GM19452 (cell line): ENCODE results near the gene ACSL3.

ENCODE experiments used
- ATAC-seq: cut with Tn5 transposase; IDR thresholded peaks from one replicate; pipeline ENCODE4 v1.9.1; 2021; ENCODE audit not compliant: unreplicated experiment

ACSL3 gene

DNA sequence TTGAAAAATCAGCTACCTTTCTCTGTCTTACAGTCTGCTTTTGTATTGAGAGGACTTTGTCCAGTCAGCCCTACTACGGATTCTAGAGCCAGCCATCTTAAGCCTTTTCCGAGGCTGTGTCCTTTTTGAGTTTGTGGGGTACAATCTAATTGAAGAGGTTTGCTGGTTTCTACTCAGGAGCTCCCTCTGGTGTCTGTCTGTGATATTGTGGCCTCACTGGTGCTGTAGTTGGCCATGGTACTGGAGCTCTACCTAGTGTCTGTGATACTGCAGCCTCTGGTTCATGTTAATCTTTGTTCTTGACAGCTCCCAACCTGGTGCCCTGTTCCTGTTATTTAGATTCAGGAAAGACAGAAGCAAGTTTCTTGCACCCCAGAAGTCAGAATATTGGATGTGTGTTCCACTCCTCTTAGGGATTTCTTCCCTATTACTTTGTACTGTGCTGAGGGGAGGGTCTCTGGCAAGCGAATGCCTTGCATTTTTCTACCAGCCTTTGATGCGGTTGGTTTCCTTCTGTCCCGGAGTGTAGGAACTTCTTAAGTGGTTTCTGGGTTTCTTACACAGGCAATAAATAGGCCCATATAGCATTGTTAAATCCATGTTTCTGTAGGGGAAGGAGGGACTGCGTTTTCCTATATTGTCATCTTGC, 78.5 kb downstream of the ACSL3 start:
- peak; percentile 73 for ATAC-seq

DNA sequence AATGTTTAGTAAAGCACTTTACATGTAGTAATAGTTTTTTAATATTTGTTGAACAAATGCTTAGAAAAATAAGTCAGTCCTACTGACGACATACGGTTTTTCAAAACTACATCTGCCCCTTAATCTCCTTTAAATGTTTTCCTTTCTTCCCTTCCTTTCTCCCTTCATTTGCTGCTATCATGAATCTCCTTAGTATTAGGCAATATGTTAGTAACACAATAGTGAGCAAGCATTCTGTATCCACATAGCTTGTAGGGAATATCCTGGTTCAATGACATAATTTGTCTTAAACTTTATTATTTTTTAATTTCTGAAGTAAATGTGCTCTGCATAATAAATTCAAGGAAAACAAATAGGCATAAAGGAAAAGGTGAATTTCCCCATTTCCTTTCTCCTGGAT, 79.1 kb downstream of the ACSL3 start:
- ATAC-seq = no peak

DNA sequence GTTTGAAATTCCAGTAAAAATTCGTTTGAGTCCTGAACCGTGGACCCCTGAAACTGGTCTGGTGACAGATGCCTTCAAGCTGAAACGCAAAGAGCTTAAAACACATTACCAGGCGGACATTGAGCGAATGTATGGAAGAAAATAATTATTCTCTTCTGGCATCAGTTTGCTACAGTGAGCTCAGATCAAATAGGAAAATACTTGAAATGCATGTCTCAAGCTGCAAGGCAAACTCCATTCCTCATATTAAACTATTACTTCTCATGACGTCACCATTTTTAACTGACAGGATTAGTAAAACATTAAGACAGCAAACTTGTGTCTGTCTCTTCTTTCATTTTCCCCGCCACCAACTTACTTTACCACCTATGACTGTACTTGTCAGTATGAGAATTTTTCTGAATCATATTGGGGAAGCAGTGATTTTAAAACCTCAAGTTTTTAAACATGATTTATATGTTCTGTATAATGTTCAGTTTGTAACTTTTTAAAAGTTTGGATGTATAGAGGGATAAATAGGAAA, 80.7 kb downstream of the ACSL3 start:
- no peak for ATAC-seq

DNA sequence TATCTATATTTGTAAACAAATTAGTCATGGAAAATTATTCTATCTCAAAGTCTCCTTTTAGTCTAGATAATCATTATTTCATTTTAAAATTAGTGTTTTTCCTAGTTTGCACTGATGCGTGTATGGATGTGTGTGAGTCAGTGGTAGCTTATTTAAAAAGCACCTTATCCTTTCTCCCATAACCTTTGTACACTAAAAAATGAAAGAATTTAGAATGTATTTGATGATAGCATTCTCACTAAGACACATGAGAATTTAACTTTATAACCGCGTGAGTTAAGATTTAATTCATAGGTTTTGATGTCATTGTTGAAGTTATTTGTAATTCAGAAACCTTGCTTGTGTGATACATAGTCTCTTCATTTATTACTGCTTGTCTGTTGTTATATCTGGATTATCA, 81.7 kb downstream of the ACSL3 start:
- no peak for ATAC-seq

DNA sequence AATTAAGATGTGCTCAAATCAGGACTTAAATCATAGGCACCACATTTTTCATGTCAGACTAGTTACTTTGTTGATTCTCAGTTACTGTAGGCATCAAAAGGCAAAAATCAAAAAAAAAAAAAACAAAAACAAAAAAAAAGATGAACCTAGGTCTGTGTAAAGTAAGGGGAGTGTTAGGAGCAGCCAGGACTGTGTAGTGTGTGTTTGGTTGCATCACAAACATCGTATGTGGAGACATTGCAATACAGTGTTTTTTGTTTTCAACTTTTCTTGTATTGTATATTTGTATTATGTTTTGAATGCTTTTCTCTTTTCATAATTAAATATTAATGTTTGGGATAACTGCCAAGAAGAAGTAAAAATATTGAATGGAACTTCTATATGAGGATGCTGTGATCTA, 82.1 kb downstream of the ACSL3 start:
- ATAC-seq = no peak

DNA sequence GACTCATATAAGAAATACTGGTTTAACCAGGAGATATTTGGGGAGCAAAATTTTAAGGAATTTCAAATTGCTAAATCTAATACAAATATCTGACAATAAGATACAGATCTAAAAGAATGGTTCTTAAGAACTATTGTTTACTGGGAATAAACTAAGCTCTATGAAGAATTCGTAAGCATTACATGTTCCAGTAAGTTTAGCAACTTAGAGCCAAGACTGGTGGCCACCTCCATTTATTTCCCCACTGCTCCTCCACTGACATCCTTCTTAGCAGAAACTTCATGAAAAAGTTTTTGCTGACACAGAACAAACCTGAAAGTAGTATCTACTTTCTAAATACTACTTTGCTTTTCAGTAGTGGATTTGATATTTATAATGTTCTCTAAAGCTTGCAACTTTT, 83.0 kb downstream of the ACSL3 start:
- peak; percentile 54 for ATAC-seq

DNA sequence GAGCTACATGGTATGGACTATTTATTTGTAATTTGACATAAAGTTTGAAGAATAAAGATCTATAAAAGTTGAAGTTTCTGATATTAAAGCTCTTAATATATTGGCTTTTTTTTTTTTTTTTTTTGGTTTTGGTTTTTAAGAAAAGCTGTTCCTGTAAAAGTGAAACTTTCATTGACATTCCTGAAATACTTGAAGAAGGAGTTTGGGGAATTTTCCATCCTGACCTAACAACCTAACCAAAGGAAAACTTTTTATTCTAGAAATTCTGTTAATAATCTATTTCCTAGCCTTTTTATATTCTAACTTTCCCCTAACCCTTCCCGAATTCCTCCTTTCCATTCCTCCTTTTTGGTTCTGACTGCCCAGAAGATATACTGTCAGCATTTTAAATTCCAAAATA, 83.7 kb downstream of the ACSL3 start:
- ATAC-seq = no peak

DNA sequence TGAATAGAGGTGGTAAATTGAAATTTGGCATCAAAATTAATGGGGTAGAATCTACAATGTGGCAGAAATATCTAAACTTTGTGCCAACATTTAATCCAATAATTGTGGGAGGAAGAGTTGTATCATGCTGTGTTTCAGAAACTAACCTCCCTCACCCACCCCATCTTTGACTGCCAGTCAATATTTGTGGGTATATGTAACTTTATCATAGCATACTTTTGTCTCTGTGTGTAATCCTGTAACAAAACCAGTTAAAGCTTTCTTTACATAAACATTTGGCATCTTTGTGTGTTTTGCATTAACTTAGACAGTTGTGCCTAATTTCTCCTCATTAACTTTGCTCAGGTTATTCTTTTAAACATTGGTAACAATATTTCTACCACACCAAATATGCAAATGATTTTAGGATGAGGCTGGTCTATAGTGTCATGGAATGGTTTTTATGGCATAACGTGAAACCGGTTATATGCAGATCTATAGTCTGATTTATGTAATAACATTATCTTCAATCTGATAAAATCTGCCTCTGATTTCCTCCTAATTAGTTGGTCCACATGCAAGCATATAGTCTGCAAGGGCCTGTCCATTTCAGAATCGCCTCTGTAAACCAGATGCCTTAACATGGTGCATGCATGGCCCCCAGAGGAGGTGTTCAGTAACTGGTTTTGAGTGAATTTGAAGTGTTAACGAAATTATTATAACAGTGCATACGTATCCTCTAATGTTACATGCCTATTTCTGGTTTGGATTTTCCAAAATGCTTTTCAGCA, 84.3 kb downstream of the ACSL3 start:
- ATAC-seq = no peak

DNA sequence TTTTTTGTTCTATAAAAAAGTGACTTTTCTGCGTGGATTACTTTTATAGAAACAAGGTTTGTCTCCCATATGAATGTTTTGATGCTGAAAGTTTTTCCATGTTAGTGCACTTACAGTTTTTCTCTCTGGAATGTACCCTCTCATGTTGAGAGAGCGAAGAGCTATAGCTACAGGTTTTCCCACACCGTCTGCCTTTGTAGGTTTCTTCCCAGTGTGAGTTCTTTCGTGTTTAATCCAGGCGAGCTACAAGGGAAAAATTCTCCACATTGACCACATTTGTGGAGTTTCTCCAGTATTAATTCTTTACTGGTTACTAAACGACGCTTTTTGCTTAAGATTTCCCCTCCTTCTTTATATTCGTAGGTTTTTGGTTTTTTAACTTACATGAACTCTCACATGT, 85.1 kb downstream of the ACSL3 start:
- ATAC-seq = no peak

DNA sequence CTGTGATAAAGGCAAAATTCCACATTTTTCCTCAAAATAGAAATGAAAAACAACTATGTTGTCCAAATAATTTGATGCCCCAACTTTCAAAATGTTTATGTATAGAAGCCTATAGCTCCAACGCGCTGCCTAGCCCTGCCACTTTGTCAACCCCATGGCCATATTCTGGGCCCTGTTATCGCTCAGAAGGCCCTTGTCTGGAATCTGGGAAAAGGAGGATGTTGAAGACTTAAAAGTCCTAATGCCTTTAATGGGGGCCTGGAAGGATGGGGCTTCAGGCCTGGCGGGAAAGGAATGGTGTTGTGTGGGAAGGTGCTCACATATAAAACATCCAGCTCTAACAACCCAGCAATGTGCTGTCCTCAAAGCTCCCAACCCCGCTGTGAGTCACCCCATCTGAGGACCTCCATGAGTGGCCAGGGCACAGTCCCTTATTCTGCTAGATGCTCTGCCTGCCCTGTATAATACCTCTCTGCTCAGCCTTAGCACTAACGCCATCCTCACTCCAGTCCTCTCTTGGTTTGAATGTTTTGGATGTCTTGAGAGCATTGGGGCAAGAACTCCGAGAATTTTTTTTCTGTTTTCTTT, 86.0 kb downstream of the ACSL3 start:
- no peak for ATAC-seq

DNA sequence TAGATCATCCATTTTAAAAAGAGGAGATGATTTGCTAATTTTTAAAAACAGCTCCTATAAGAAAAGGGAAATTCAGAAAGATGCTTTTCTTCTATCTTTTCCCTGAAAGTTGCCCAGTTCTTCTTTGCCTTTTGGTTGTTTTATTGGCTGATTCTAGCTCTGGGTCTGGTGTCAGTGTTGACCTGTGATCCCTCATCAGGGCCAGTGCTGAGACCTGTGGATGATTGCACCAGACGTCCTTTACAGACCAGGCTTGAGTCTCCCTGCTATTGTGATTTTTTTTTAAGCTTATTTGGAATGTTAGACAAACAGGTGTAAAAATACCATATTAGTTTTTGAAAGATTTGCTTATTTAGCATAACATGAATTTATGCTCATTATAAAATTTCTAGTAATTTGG, 88.2 kb downstream of the ACSL3 start:
- no peak for ATAC-seq

DNA sequence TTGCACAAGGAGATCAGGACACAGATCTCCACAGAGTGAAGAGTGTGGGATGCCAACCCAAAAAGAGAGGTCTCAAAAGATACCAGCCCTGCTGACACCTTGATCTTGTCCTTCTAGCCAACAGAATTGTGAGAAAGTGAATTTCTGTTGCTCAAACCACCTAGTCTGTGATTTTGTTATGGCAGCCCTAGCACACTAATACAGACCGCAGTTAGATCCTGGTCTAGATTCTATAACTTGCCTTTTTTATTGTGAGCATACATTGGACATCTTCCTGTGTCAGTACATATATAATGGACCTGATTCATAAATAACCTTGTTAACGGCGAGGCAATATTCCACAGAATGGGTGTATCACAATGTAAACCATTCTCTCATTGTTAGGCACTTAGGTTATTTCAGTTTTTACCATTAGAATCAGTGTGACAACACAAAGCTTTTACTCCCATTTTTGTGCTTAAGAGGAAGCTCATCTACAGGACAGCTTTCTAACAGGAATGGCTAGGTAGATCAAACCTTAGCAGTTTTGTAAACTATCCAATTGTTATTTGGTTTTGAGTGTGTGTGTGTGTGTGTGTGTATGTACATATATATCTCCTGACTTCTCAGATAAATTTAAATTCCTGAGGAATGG, 89.0 kb downstream of the ACSL3 start:
- no peak for ATAC-seq

DNA sequence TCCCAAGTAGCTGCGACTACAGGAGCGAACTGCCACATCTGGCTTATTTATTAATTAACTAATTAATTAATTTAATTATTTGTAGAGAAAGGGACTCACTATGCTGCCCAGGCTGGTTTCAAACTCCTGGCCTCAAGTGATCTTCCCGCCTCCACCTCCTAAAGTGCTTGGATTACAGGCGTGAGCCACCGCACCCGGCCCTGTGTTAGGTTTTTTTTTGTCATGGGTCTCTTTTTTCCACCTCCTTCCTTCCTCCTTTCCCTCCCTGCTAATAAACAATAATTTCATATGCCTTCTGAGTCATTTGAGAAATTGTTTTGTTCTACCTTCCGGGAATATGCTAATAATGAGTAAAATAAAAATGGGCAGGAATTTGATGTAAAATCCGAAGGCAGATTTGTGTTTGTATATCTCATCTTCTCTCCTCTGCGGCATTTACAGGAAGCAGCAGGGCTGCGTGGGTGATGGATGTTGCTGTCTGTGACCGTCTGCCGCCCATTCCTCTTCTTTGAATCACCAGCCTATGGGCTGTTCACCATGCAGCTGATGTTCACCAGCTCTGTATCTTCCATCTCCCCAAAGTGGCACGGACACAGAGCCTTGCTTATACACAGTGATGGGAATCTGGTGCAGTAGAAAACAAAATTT, 89.9 kb downstream of the ACSL3 start:
- no peak for ATAC-seq

DNA sequence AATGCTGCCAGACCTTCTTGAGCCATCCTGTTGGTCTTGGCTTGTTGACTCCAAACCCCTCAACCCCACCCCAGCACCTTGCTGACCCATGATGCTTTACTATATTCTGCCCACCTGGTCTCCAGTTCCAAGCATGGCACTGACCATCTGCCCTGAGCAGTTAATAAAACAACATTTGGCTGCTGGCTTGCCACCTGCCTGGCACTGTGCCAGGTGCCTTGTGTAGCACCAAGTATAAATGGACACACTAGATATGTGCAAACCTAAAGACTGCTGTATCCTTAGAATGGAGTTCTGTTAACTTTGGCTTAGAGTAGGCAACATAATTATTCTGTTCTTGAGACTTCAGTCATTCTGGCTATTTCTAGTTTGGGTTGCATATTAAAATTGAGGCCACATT, 91.4 kb downstream of the ACSL3 start:
- no peak for ATAC-seq

DNA sequence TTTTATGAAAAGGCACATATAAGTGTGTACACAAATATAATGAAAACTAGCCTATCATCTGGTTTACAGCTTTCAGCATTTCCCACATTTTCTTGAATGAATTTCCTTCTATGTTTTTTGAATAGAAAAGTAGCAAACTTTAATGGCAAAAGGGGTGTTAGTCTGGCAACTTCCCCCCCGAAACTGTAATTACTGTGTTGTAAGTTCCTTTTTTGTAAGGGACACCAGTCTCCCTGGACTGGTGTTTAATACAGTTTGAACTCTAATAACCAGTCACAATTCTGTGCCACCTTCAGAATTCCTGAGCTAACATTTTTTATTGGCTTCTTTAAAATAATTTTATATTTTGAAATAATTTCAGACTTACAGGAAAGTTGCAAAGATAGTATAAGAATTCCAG, 94.2 kb downstream of the ACSL3 start:
- ATAC-seq = no peak

DNA sequence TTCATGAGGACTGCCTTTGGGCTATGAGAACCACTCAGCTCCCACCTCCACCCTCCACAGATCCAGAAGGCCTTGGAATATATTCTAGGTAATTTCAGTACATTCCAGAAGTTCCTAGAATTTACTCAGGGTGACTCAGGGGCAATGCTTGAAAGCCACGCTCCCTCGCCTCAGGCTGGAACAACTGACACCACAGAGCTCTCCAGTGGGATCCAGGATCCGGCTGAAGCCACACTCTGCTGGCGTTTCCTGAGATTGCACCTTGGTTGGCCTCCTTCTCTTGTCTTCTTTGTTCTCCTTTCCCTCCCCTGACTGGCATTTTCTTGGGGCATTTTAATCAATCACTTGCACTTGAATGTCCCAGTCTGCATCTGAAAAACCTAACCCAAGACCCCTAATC, 98.5 kb downstream of the ACSL3 start:
- no peak for ATAC-seq

DNA sequence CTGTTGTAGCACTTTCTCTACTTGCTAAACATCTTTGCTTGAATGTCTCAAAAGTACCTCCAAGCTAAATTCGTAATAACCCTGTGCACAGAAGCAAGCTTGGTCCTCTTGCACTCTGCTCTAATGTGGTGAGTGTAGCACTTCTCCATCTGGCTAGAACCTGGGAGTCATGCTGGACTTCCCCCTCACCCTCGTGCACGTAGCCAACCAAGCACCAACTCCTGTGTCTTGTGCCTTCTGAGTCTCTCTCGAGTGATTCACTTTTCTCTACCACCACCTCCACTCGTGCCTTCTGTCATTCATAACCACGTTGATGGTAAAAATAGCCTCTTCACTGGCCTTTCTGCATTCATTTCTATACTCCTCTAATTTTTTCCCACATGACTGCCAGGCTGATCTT, 99.3 kb downstream of the ACSL3 start:
- ATAC-seq = peak; percentile 82

DNA sequence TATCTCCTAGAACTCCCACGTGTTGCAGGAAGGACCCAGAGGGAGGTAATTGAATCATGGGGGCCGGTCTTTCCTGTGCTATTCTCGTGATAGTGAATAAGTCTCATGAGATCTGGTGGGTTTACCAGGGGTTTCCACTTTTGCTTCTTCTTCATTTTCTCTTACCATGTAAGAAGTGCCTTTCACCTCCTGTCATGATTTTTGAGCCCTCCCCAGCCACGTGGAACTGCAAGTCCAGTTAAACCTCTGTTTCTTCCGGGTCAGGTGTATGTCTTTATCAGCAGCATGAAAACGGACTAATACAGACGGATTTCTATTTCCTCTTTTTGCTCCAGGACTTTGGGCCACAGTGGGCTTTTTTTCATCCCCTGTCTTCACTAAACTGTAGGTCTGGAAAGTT, 102.8 kb downstream of the ACSL3 start:
- no peak for ATAC-seq

DNA sequence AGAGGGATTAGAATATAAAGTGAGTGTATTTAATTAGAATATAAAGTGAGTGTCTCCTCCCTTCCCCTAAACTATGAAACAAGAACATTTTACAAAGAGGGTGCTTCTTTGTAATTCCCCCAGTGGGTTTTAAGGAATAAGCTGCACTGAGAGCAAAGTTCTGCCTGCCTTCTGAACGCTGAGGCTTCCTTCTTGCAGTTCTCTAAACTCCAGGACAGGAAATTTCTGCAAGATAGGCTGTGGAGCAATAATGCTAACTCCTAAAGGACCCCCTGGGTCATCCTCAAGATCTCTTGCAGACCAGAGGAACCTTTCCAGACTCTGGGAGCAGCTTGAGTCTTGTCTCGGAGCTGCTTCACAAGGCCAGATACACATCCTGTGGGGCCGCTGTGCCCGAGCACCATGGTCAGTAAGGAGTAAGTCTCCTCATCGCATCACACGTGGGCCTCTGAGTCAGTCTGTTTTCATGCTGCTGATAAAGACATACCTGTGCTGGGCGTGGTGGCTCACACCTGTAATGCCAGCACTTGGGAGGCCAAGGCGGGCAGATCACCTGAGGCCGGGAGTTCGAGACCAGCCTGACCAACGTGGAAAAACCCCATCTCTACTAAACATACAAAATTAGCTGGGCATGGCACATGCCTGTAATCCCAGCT, 103.7 kb downstream of the ACSL3 start:
- no peak for ATAC-seq

DNA sequence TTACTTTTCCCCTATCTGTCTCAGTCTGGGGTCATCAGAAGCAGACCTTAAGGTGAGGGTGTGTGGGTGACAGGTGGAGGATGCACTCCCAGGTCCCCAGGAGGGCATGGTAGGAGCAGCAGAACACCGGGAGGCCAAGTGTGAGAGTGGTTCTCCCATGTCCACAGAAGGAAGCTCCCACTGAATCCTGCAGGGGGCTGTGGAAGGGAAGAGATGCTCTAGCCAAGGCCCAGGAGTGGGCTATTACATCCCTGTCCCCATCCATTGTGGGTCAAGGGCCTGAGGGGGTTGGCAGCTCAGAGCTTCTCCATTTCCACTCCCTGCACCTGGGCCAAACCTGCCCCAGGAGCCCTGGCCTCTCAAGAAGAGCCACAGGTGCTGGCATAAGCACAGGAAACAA, 104.7 kb downstream of the ACSL3 start:
- ATAC-seq = no peak
